ENCODE results near the gene SNAI1.
"Not testable (repeated sequence)": the region's sequence is repeated elsewhere in the genome, so short reads cannot be mapped to it uniquely, and the experiment has no call there.

Gene SNAI1

GRCh38 chr20:49951151-49951550 is 31.6 kb upstream of the SNAI1 start:
- Histone ChIP-seq H3K27me3 (ENCODE audit: control insufficient read depth, insufficient read depth, low read length) (no peaks in the 10 kb centered on the region), H2AFZ (no peak overlapping the region), H3K4me1 (no peaks in the 10 kb centered on the region), H3K4me2 (ENCODE audit: low read length) (no peak overlapping the region), H3K9me3 (ENCODE audit: control insufficient read depth, low read length) (no peaks in the 10 kb centered on the region), H3K27ac (no peak overlapping the region), H3K36me3 (ENCODE audit: control insufficient read depth, insufficient read depth, low read length) (no peaks in the 10 kb centered on the region), H3K79me2 (no peaks in the 10 kb centered on the region), H3K9ac (no peak overlapping the region), H3K4me3 (ENCODE audit: low read depth, low read length) (no peak overlapping the region)
- no peak for TF ChIP-seq CTCF (IDR thresholded peaks at IDR 0.05)

- TF ChIP-seq CTCF (IDR thresholded peaks at IDR 0.05), result no peak
- H3K27me3 ChIP-seq (ENCODE audit: control insufficient read depth, insufficient read depth, low read length), result no peaks in the 10 kb centered on the region
- no peaks in the 10 kb centered on the region for H3K36me3 ChIP-seq (ENCODE audit: control insufficient read depth, insufficient read depth, low read length)
- no peak overlapping the region for H3K27ac ChIP-seq
- H3K79me2 ChIP-seq, result no peaks in the 10 kb centered on the region
- H3K9ac ChIP-seq, result no peak overlapping the region
- no peak overlapping the region for H3K4me3 ChIP-seq (ENCODE audit: low read depth, low read length)
- no peak overlapping the region for H3K4me2 ChIP-seq (ENCODE audit: low read length)
- H3K4me1 ChIP-seq, result no peaks in the 10 kb centered on the region
- H2AFZ ChIP-seq, result no peak overlapping the region
- H3K9me3 ChIP-seq (ENCODE audit: control insufficient read depth, low read length), result no peaks in the 10 kb centered on the region
Measured at GRCh38 chr20:49955167-49955566, 27.6 kb upstream of the SNAI1 start.

GRCh38 chr20:49955830-49956396 is 26.9 kb upstream of the SNAI1 start:
- not testable (repeated sequence) for H2AFZ ChIP-seq; H3K27me3 ChIP-seq (ENCODE audit: control insufficient read depth, insufficient read depth, low read length); H3K27ac ChIP-seq; H3K36me3 ChIP-seq (ENCODE audit: control insufficient read depth, insufficient read depth, low read length); H3K9ac ChIP-seq; H3K4me1 ChIP-seq; H3K4me3 ChIP-seq (ENCODE audit: low read depth, low read length); H3K4me2 ChIP-seq (ENCODE audit: low read length); H3K79me2 ChIP-seq; H3K9me3 ChIP-seq (ENCODE audit: control insufficient read depth, low read length)

- H3K4me2 ChIP-seq (ENCODE audit: low read length), result no peak overlapping the region
- no peaks in the 10 kb centered on the region for H3K79me2 ChIP-seq
- H3K27ac ChIP-seq, result no peak overlapping the region
- no peaks in the 10 kb centered on the region for H3K36me3 ChIP-seq (ENCODE audit: control insufficient read depth, insufficient read depth, low read length)
- H3K4me1 ChIP-seq, result no peaks in the 10 kb centered on the region
- H3K9me3 ChIP-seq (ENCODE audit: control insufficient read depth, low read length), result no peaks in the 10 kb centered on the region
- no peak overlapping the region for H3K4me3 ChIP-seq (ENCODE audit: low read depth, low read length)
- no peak overlapping the region for H3K9ac ChIP-seq
- no peak overlapping the region for H2AFZ ChIP-seq
- no peaks in the 10 kb centered on the region for H3K27me3 ChIP-seq (ENCODE audit: control insufficient read depth, insufficient read depth, low read length)
- TF ChIP-seq CTCF (IDR thresholded peaks at IDR 0.05), result no peak
Measured at GRCh38 chr20:49956689-49957088, 26.1 kb upstream of the SNAI1 start.

- not testable (repeated sequence) for H3K36me3 ChIP-seq (ENCODE audit: control insufficient read depth, insufficient read depth, low read length); H3K9me3 ChIP-seq (ENCODE audit: control insufficient read depth, low read length)
Measured at GRCh38 chr20:49957089-49957938, 25.5 kb upstream of the SNAI1 start.

More at GRCh38 chr20:49957089-49957938, 25.5 kb upstream of the SNAI1 start:
- not testable (repeated sequence) for H3K9ac ChIP-seq; H2AFZ ChIP-seq; H3K79me2 ChIP-seq; H3K27me3 ChIP-seq (ENCODE audit: control insufficient read depth, insufficient read depth, low read length); H3K4me2 ChIP-seq (ENCODE audit: low read length); H3K27ac ChIP-seq; H3K4me3 ChIP-seq (ENCODE audit: low read depth, low read length); H3K4me1 ChIP-seq

Measured in parathyroid adenoma (tissue), 2 donors.